K562 (cell line): ENCODE measurements around the gene XPOT. TPM values are rescaled to one million over a fixed set of nuclear protein-coding genes. Genes with fewer than 3 reads are reported as not detected.

Experiments
- BRF1 ChIP-seq: IDR thresholded peaks from 3 replicates; pipeline ENCODE4 v1.6.1; 2011; ENCODE audit warnings: borderline replicate concordance, mild to moderate bottlenecking; ENCODE audit not compliant: insufficient read length; ENCODE audit errors: extremely low read depth
- MAFK ChIP-seq: IDR thresholded peaks from 2 replicates; pipeline ENCODE4 v1.6.1; 2011; ENCODE audit warnings: low read length, improper control_type of control experiment
- MIER1 ChIP-seq: fragments of 450-650 bp; IDR thresholded peaks from 2 replicates; pipeline ENCODE4 v1.6.1; 2016; ENCODE audit warnings: antibody characterized with exemption, mild to moderate bottlenecking, low read depth
- SRSF7 ChIP-seq: fragments of 200-400 bp; formaldehyde crosslinking; optimal IDR thresholded peaks from 2 replicates; pipeline ENCODE3; 2017; ENCODE audit warnings: mild to moderate bottlenecking, low read depth, low read length
- ZNF239 ChIP-seq: fragments of 250-450 bp; sonication (Bioruptor Pico); IDR thresholded peaks from 2 replicates; pipeline ENCODE4 v1.4.0; 2020; ENCODE audit warnings: mild to moderate bottlenecking
- ZNF408 ChIP-seq: fragments of 250-450 bp; sonication (Bioruptor Pico); IDR thresholded peaks from 2 replicates; pipeline ENCODE4 v1.4.0; 2020; ENCODE audit warnings: low read depth, mild to moderate bottlenecking, moderate library complexity
- ZNF41 ChIP-seq: fragments of 250-450 bp; sonication (Bioruptor Pico); conservative IDR thresholded peaks from 2 replicates; pipeline ENCODE4 v1.4.0; 2020; ENCODE audit warnings: mild to moderate bottlenecking
- ZNF76 ChIP-seq: fragments of 250-450 bp; sonication (Bioruptor Pico); IDR thresholded peaks from 2 replicates; pipeline ENCODE4 v1.4.0; 2020; ENCODE audit warnings: mild to moderate bottlenecking, moderate library complexity, borderline replicate concordance
- polyA plus RNA-seq, 8 experiments: library from polyadenylated mRNA; depleted of rRNA in 4 of 8; stranded (reverse) in 5 of 8; unstranded in 3 of 8; fragments of >200 nt; fragmentation: Nextera tagmentation in 2 of 8; fragmentation: Illumina TruSeq in 1 of 8; extraction: Ambion mirVana in 2 of 8; extraction: Trizol in 1 of 8; gene quantifications; 2 replicates each; pipeline versions ENCODE4 v1.2.1 to v1.2.3, GENCODE V29; 2011 to 2014; ENCODE audit warnings: inconsistent platforms in 1 of 8, missing spikeins in 1 of 8
- total RNA-seq, 7 experiments: library from RNA; depleted of rRNA in 6 of 7; stranded (reverse); fragments of >200 nt in 6 of 7; fragmentation: Illumina TruSeq in 2 of 7; extraction: Trizol in 2 of 7; gene quantifications; 2 replicates each; pipeline versions ENCODE4 v1.2.1 to v1.2.3, GENCODE V29; 2011 to 2021; ENCODE audit warnings: low replicate concordance in 1 of 7
- TF ChIP-seq, protein P1 (sequence below): fragments of 450-650 bp; IDR thresholded peaks from 2 replicates; pipeline ENCODE4 v1.6.1; 2016; ENCODE audit warnings: borderline replicate concordance
- TF ChIP-seq, protein P2 (sequence below): sonication (generic); IDR thresholded peaks from 2 replicates; pipeline ENCODE4 v1.6.1; 2016
- TF ChIP-seq, protein P3 (sequence below): fragments of 450-650 bp; IDR thresholded peaks from 2 replicates; pipeline ENCODE4 v1.7.1; 2018; ENCODE audit warnings: mild to moderate bottlenecking, low read depth; ENCODE audit not compliant: partially characterized antibody
- TF ChIP-seq, protein P4 (sequence below): fragments of 450-650 bp; formaldehyde crosslinking; IDR thresholded peaks from 2 replicates; pipeline ENCODE4 v1.4.0; 2020; ENCODE audit warnings: mild to moderate bottlenecking
- TF ChIP-seq, protein P5 (sequence below): fragments of 250-450 bp; sonication (Bioruptor Pico); IDR thresholded peaks from 2 replicates; pipeline ENCODE4 v1.4.0; 2020

The XPOT gene
- total and polyA plus RNA-seq, 9 of the 15 experiments (the other 6 are each of a cell fraction or from before 2014, with no cell fraction given), result 26.2 to 192 (median 102) TPM

DNA sequence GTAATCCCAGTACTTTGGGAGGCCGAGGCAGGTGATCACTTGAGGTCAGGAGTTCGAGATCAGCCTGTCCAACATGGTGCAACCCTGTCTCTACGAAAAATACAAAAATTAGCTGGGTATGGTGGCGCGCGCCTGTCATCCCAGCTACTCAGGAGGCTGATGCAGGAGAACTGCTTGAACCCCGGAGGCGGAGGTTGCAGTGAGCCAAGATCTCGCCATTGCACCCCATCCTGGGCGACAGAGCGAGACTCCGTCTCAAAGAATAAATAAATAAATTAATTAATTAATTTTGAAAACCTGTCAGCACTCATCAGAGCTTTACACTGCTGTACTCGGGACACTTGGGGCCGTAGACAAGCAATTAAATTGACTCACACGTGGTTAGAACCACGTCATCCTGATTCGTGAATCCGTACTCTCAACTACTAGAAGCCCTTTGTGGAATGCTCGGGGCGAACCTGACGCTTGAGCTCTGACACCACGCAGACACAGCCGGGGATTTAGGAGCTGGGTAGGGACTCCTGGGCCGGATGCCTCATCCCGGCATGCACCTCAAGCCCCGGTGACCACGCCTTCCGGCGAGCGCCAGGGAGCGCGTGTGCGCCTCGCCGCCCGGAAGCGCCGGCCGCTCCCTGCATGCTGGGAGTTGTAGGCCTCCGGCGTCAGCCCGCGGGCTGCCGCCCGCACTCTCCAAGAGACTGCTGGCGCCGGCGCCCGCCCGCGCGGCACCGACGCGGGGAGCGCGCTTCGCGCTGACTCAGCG, at the start of gene XPOT (continued):
- no peak for TF ChIP-seq MAFK
- TF ChIP-seq, protein P1, sequence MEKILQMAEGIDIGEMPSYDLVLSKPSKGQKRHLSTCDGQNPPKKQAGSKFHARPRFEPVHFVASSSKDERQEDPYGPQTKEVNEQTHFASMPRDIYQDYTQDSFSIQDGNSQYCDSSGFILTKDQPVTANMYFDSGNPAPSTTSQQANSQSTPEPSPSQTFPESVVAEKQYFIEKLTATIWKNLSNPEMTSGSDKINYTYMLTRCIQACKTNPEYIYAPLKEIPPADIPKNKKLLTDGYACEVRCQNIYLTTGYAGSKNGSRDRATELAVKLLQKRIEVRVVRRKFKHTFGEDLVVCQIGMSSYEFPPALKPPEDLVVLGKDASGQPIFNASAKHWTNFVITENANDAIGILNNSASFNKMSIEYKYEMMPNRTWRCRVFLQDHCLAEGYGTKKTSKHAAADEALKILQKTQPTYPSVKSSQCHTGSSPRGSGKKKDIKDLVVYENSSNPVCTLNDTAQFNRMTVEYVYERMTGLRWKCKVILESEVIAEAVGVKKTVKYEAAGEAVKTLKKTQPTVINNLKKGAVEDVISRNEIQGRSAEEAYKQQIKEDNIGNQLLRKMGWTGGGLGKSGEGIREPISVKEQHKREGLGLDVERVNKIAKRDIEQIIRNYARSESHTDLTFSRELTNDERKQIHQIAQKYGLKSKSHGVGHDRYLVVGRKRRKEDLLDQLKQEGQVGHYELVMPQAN, result peak; percentile 22; the same call in 1 of the 2 replicates
- no peak for TF ChIP-seq ZNF41 (CRISPR knock-in tag)
- TF ChIP-seq MIER1, result no peak
- TF ChIP-seq, protein P2, sequence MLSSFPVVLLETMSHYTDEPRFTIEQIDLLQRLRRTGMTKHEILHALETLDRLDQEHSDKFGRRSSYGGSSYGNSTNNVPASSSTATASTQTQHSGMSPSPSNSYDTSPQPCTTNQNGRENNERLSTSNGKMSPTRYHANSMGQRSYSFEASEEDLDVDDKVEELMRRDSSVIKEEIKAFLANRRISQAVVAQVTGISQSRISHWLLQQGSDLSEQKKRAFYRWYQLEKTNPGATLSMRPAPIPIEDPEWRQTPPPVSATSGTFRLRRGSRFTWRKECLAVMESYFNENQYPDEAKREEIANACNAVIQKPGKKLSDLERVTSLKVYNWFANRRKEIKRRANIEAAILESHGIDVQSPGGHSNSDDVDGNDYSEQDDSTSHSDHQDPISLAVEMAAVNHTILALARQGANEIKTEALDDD, result no peak
- no peak for TF ChIP-seq ZNF76 (CRISPR knock-in tag)
- TF ChIP-seq, protein P3, sequence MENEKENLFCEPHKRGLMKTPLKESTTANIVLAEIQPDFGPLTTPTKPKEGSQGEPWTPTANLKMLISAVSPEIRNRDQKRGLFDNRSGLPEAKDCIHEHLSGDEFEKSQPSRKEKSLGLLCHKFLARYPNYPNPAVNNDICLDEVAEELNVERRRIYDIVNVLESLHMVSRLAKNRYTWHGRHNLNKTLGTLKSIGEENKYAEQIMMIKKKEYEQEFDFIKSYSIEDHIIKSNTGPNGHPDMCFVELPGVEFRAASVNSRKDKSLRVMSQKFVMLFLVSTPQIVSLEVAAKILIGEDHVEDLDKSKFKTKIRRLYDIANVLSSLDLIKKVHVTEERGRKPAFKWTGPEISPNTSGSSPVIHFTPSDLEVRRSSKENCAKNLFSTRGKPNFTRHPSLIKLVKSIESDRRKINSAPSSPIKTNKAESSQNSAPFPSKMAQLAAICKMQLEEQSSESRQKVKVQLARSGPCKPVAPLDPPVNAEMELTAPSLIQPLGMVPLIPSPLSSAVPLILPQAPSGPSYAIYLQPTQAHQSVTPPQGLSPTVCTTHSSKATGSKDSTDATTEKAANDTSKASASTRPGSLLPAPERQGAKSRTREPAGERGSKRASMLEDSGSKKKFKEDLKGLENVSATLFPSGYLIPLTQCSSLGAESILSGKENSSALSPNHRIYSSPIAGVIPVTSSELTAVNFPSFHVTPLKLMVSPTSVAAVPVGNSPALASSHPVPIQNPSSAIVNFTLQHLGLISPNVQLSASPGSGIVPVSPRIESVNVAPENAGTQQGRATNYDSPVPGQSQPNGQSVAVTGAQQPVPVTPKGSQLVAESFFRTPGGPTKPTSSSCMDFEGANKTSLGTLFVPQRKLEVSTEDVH, result peak; percentile 23
- TF ChIP-seq, protein P4, sequence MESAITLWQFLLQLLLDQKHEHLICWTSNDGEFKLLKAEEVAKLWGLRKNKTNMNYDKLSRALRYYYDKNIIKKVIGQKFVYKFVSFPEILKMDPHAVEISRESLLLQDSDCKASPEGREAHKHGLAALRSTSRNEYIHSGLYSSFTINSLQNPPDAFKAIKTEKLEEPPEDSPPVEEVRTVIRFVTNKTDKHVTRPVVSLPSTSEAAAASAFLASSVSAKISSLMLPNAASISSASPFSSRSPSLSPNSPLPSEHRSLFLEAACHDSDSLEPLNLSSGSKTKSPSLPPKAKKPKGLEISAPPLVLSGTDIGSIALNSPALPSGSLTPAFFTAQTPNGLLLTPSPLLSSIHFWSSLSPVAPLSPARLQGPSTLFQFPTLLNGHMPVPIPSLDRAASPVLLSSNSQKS, result no peak
- TF ChIP-seq SRSF7, result no peak
- no peak for TF ChIP-seq ZNF239 (CRISPR knock-in tag)
- TF ChIP-seq, protein P5, sequence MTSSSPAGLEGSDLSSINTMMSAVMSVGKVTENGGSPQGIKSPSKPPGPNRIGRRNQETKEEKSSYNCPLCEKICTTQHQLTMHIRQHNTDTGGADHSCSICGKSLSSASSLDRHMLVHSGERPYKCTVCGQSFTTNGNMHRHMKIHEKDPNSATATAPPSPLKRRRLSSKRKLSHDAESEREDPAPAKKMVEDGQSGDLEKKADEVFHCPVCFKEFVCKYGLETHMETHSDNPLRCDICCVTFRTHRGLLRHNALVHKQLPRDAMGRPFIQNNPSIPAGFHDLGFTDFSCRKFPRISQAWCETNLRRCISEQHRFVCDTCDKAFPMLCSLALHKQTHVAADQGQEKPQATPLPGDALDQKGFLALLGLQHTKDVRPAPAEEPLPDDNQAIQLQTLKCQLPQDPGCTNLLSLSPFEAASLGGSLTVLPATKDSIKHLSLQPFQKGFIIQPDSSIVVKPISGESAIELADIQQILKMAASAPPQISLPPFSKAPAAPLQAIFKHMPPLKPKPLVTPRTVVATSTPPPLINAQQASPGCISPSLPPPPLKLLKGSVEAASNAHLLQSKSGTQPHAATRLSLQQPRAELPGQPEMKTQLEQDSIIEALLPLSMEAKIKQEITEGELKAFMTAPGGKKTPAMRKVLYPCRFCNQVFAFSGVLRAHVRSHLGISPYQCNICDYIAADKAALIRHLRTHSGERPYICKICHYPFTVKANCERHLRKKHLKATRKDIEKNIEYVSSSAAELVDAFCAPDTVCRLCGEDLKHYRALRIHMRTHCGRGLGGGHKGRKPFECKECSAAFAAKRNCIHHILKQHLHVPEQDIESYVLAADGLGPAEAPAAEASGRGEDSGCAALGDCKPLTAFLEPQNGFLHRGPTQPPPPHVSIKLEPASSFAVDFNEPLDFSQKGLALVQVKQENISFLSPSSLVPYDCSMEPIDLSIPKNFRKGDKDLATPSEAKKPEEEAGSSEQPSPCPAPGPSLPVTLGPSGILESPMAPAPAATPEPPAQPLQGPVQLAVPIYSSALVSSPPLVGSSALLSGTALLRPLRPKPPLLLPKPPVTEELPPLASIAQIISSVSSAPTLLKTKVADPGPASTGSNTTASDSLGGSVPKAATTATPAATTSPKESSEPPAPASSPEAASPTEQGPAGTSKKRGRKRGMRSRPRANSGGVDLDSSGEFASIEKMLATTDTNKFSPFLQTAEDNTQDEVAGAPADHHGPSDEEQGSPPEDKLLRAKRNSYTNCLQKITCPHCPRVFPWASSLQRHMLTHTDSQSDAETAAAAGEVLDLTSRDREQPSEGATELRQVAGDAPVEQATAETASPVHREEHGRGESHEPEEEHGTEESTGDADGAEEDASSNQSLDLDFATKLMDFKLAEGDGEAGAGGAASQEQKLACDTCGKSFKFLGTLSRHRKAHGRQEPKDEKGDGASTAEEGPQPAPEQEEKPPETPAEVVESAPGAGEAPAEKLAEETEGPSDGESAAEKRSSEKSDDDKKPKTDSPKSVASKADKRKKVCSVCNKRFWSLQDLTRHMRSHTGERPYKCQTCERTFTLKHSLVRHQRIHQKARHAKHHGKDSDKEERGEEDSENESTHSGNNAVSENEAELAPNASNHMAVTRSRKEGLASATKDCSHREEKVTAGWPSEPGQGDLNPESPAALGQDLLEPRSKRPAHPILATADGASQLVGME, result no peak
- TF ChIP-seq ZNF408 (CRISPR knock-in tag), result no peak
- no peak for TF ChIP-seq BRF1
